ENCODE data around the gene EIF2B5.
"Not testable (repeated sequence)": the region's sequence is repeated elsewhere in the genome, so short reads cannot be mapped to it uniquely, and the experiment has no call there.

EIF2B5 gene

DNA sequence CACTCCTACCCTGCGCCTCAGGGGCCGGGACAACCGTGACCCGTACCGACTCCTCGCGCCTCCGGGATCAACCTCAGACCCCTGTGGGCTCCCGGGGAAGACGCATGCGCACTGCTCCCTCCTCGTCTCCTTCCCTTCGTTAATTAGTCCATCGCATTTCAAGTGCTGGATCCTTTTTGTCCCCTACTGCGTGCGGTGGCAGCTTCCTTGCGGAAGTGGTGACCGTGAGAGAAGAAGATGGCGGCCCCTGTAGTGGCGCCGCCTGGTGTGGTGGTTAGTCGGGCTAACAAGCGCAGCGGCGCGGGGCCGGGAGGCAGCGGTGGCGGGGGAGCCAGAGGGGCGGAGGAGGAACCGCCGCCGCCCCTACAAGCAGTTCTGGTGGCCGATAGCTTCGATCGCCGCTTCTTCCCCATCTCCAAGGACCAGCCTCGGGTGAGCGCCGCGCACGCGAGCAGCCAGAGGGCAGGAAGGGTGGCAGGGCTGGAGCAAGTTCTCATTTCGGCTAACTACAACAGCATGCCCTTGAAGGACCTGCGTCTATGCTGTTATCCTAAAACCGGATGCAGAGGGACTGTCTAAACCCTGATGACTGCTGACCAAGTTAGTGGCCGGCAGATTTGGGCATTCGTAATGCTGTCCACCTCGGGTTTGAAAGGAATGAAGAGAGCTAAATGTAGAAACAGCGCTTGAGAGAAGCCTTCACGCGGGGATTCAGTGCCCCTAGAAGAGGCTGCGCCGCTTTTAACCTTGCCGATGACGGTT lies at the start of gene EIF2B5:
Gene EIF2B5 (plus strand): TSS at position 210 of the 762 bp plus-strand sequence. CDS start 28 bp downstream, at position 238.
- peak; percentile 84 for DNase-seq (ENCODE audit: low spot score)
- no peak for FAIRE-seq

- FAIRE-seq, result no peak
- DNase-seq (ENCODE audit: low spot score), result no peak
Observed at GRCh38 chr3:184085389-184085852, 49.7 kb upstream of the EIF2B5 start.

GRCh38 chr3:184092199-184092598 lies 43.0 kb upstream of the EIF2B5 start:
- DNase-seq (ENCODE audit: low spot score) (no peak), FAIRE-seq (no peak)

- FAIRE-seq (no peak), DNase-seq (ENCODE audit: low spot score) (no peak)
Observed at GRCh38 chr3:184096811-184097383, 38.3 kb upstream of the EIF2B5 start, which contains the start of gene HTR3E. HTR3E (plus strand) TSS chr3:184097064; CDS start chr3:184097530, 466 bp downstream.

DNA sequence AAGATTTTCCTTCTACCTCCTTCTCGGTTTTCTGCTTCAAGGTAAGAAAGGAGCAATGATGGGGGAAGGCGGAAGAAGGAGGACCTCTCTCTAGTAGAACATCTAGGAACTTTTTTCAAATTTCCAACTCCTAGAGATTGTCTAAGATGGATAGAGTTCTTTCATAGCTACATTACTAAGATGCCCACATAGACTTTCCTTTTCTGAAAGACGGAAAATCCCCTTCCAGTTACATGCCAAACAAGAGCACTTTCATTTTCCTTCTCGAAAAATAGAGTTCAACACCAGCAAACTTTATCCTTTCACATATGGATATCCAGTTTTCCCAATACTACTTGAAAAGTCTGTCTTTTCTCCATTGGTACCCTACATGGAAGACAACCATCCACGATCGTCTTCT lies 37.6 kb upstream of the EIF2B5 start:
- DNase-seq (ENCODE audit: low spot score), result no peak
- no peak for FAIRE-seq

GRCh38 chr3:184099806-184100686 lies 35.1 kb upstream of the EIF2B5 start:
- no peak for DNase-seq (ENCODE audit: low spot score)

DNA sequence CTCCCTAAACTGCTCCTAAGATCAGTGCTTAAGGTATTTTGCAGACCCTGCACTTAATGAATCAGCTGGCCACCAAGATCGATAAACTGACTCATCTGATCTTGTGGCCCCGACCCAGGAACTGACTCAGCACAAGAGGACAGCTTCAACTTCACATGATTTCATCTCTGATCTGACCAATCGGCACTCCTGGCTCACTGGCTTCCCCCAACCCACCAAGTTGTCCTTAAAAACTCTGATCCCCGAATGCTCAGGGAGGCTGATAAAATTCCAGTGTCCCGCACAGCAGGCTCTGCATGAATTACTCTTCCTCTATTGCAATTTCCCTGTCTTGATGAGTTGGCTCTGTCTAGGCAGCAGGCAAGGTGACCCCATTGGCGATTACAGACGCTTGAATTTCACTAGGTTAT lies 24.8 kb upstream of the EIF2B5 start:
- DNase-seq (ENCODE audit: low spot score), result peak; percentile 73
- FAIRE-seq, result peak; percentile 82

More at GRCh38 chr3:184099806-184100686, 35.1 kb upstream of the EIF2B5 start:
- no peak for FAIRE-seq

DNA sequence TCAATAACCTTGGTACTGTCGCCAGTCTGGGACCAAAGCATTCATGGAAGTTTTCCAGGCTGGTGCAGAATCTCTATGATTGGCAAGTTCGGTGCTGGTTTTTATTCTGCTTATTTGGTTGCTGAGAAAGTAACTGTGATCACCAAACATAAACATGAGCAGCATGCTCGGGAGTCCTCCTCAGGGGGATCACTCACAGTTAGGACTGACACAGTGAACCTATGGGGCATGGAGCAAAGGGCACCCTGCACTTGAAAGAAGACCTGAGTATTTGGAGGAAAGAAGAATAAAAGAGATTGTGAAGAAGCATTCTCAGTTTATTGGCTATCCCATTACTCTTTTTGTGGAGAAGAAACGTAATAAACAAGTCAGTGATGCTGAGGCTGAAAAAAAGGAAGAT lies 19.1 kb upstream of the EIF2B5 start:
- DNase-seq (ENCODE audit: low spot score) (no peak), FAIRE-seq (no peak)

- DNase-seq (ENCODE audit: low spot score), result no peak
- FAIRE-seq, result no peak
Observed at GRCh38 chr3:184117636-184118035, 17.5 kb upstream of the EIF2B5 start.

DNA sequence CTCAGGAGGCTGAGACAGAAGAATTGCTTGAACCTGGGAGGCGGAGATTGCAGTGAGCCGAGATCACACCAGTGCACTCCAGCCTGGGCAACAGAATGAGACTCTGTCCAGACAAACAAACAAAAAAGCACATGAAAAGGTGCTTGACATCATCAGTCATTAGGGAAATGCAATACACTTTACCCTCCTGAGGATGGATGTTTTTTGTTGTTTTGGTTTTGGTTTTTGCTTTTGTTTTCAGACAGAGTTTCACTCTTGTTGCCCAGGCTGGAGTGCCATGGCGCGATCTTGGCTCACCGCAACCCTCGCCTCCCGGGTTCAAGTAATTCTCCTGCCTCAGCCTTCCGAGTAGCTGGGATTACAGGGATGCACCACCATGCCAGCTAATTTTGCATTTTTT lies 14.1 kb upstream of the EIF2B5 start:
- DNase-seq (ENCODE audit: low spot score), result not testable (repeated sequence)

GRCh38 chr3:184126006-184126405 lies 9.2 kb upstream of the EIF2B5 start:
- FAIRE-seq (no peak), DNase-seq (ENCODE audit: low spot score) (no peak)

More for the DNA sequence above, 14.1 kb upstream of the EIF2B5 start:
- not testable (repeated sequence) for FAIRE-seq

GRCh38 chr3:184129012-184129411 lies 6.1 kb upstream of the EIF2B5 start:
- FAIRE-seq, result no peak
- DNase-seq (ENCODE audit: low spot score), result no peak

- no peak for DNase-seq (ENCODE audit: low spot score)
Observed at GRCh38 chr3:184132945-184133344, 2.2 kb upstream of the EIF2B5 start.

GRCh38 chr3:184133840-184134745 lies 1.1 kb upstream of the EIF2B5 start:
- peak; percentile 70 for DNase-seq (ENCODE audit: low spot score)

More at GRCh38 chr3:184132945-184133344, 2.2 kb upstream of the EIF2B5 start:
- FAIRE-seq, result no peak

DNA sequence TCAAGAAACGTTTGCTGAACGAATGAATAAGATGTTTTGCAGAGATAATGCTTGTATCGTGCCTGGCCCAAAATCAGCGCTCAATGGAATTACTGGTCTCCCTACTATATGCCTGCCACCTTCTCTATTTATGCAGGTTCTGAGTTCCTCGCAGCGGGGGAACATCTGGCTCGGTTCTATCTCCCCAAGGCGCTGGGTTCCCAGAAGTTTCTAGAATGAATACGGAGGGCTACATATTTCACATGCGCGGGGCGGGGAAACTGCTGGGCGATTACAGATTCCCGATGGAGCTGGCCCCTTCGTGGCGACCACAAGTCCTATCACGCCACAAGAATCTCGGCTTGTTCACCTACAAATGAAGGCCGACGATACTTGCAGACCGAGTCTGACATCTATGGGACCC lies 411 bp upstream of the EIF2B5 start:
- FAIRE-seq, result no peak
- no peak for DNase-seq (ENCODE audit: low spot score)

More at GRCh38 chr3:184133840-184134745, 1.1 kb upstream of the EIF2B5 start:
- no peak for FAIRE-seq

GRCh38 chr3:184135911-184136260 lies 728 bp downstream of the EIF2B5 start:
- FAIRE-seq, result no peak

GRCh38 chr3:184140436-184140835 lies 5.3 kb downstream of the EIF2B5 start:
- FAIRE-seq, result no peak
- no peak for DNase-seq (ENCODE audit: low spot score)

More at GRCh38 chr3:184135911-184136260, 728 bp downstream of the EIF2B5 start:
- no peak for DNase-seq (ENCODE audit: low spot score)

- FAIRE-seq, result no peak
- no peak for DNase-seq (ENCODE audit: low spot score)
Observed at GRCh38 chr3:184142199-184142598, 7.0 kb downstream of the EIF2B5 start.

DNA sequence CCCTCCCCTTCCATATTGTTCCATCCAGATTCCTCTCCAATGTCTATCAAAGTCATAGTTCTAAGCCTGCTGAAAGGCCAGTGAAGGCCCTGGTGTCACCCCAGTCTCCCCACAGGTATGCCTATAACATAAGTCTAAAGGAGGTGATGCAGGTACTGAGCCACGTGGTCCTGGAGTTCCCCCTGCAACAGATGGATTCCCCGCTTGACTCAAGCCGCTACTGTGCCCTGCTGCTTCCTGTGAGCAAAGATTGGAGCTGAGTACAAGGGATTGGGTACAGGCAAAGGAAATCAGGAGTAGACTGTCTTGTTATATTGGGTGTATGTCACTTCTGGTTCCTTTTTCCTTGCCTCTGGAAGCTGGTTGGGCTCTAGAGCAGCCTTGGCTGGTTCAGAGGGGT lies 8.2 kb downstream of the EIF2B5 start:
- DNase-seq (ENCODE audit: low spot score) (no peak), FAIRE-seq (no peak)

DNA sequence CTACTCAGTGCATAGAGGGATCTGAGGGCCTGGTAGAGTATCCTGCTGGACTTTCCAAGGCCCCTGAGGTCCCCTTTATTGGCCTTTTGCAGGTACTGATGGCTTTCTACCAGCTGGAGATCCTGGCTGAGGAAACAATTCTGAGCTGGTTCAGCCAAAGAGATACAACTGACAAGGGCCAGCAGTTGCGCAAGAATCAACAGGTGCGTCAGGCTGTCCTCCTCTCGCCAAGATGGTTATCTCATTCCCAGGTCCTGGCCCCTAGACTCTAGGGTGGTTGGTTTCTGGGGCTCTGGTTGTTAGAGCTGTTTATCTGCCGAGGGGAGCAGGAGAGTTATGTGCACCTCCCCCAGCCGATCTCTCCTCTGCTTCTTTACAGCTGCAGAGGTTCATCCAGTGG lies 9.3 kb downstream of the EIF2B5 start:
- DNase-seq (ENCODE audit: low spot score), result no peak
- FAIRE-seq, result no peak

DNA sequence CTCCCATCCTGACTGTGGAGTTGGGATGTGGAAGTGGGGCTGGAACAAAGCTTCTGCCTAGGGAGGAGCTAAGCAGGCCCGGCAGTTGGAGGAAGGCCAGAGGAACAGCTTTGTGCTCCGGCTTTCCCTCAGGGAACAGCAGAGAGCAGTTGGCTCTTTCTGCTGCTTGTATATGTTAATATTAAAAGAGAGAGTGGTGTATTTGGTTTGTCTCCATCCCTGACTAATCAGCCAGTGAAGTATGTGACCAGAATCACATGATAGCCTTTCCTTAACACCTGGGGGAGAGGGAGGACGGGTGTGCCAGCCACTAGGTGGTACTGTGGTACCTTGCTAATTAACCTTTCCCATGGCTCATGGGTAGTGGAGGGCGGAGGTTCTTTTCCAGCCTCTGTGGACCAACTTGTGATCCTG lies 10.0 kb downstream of the EIF2B5 start:
- FAIRE-seq, result peak; percentile 62
- peak; percentile 64 for DNase-seq (ENCODE audit: low spot score)
